ENCODE data around the gene RBP5. TPM values are rescaled to one million over a fixed set of nuclear protein-coding genes. Genes with fewer than 3 reads are reported as not detected.

The RBP5 gene
- total RNA-seq, 2 experiments from 2014 or later: 0.86 to 1.8 TPM

DNA sequence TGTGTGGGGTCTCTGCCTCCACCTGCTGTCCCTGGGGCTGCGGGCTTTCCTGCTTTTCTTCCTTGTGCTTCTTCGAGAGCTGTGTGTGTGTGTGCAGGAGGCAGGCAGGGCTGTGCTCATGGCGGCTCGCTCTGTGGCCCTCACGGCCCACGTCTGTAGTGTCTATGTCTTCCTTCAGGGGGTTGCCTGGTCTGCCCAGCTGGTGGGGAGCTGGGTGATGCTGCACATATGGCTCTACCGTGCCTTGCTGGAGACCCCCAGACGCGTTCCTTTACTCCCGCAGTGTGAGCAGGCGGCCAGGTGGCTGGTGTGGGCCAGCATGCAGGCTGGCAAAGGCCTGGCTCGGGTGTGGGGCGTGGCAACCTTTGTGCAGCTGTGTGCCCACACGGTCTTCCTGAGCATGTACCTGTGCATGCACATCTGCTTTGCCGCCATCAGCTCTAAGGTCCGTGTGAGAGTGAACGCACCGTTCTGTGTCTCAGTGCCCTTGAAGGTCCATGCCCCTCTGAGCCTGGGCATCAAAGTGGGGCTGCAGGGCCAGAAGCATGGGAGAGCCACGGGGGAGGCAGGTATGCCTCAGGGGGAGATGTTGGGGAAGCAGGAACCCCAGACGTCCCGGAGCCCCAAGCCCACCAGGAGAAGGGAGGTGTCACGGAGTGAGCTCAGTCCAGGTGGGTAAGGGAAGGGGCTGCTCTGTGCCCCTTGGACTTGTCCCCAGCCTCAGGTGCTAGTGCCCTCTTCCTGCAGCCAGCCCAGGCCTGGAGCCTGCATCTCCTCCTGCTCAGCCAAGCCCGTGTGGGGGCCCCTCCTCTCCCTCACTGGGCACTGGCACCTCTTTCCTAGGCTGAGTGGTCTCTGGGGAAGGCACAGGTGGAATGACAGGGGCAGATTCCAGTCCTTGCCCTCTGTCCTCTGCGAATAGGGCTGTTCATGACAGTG lies 27.8 kb upstream of the RBP5 start:
- no peaks in the 10 kb centered on the region for H3K4me1 Mint-ChIP-seq
- no peaks in the 10 kb centered on the region for H3K9me3 Mint-ChIP-seq
- DNase-seq: no peak
- no peak overlapping the region for H3K27ac Mint-ChIP-seq
- H3K36me3 Mint-ChIP-seq (ENCODE audit: low read depth): peaks cover 49% of the 10 kb centered on the region
- H3K4me3 Mint-ChIP-seq: no peak overlapping the region
- POLR2A ChIA-PET: no interaction called here
- H3K27me3 Mint-ChIP-seq: no peaks in the 10 kb centered on the region
- CTCF ChIA-PET: no interaction called here

DNA sequence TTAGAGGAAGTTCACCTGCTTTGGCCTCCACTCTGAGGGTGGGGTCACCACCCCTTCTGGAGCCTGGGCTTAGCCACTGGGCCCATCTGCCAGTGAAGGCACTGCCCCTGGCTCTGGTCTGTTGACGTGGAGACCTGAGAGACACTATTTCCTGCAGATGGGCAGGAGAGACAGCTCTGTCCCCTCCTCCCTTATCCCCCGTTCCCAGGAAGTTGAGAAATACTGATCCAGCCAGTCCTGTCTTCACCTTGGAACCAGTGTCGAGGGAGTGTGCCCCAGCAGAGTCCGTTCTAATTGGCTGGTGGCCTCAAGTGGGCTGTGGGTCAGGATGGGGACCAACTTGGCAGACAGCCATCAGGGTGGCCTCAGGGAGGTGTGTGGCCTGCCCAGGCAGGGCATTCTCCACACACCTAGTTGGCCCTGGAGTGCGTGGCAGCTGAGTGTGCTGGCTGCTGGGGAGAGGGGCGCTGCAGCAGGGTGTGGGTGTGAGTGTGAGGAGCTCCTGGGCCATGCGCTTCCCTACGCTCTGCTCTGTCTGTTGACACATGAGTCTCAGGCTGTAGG lies 26.9 kb upstream of the RBP5 start:
- Mint-ChIP-seq H3K27ac (no peak overlapping the region), H3K36me3 (ENCODE audit: low read depth) (peaks cover 54% of the 10 kb centered on the region), H3K9me3 (no peaks in the 10 kb centered on the region), H3K4me3 (no peak overlapping the region), H3K27me3 (no peaks in the 10 kb centered on the region), H3K4me1 (no peaks in the 10 kb centered on the region)
- no peak for DNase-seq
- ChIA-PET POLR2A (no interaction called here), CTCF (interaction anchor here (2.0 kb wide), 1 partner anchor 10 kb away, joined by 6 read pairs; no protein-coding TSS in a partner anchor)

- Mint-ChIP-seq H3K4me3 (no peak overlapping the region), H3K4me1 (no peaks in the 10 kb centered on the region), H3K36me3 (ENCODE audit: low read depth) (peaks cover 60% of the 10 kb centered on the region), H3K27me3 (no peaks in the 10 kb centered on the region), H3K9me3 (no peaks in the 10 kb centered on the region), H3K27ac (no peak overlapping the region)
- DNase-seq: no peak
- CTCF ChIA-PET: interaction anchor here (0.7 to 2.0 kb wide), 2 partner anchors 9 to 10 kb away, joined by 3 to 6 read pairs; no protein-coding TSS in a partner anchor
- POLR2A ChIA-PET: no interaction called here
Observed at GRCh38 chr12:7154901-7155470, 26.3 kb upstream of the RBP5 start.

DNA sequence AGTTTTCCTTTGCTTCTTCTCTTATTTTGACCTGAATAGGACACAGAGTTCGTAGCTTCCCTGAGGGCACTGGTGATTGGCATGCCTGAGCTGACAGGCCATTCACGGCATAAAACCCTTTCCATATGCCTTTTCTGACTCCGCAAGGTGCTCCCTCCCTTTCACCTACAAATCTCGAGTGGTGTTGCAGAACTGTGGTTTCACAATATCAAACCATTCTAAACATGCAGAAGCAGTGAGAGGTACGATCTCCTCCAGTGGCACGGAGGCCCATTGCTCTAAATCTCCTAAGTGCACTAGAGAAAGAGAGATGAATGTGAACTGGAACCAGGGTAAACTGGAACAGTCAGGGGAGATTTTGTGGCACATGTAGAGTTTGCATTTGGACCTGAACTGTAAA lies 25.4 kb upstream of the RBP5 start:
- H3K9me3 Mint-ChIP-seq: no peaks in the 10 kb centered on the region
- no peak overlapping the region for H3K27ac Mint-ChIP-seq
- POLR2A ChIA-PET: no interaction called here
- no peaks in the 10 kb centered on the region for H3K27me3 Mint-ChIP-seq
- H3K4me1 Mint-ChIP-seq: no peaks in the 10 kb centered on the region
- DNase-seq: no peak
- H3K36me3 Mint-ChIP-seq (ENCODE audit: low read depth): peaks cover 66% of the 10 kb centered on the region
- no peak overlapping the region for H3K4me3 Mint-ChIP-seq
- CTCF ChIA-PET: interaction anchor here (1.5 to 2.0 kb wide), 2 partner anchors 8 to 9 kb away, joined by 3 to 6 read pairs; no protein-coding TSS in a partner anchor

GRCh38 chr12:7152818-7153217 lies 24.1 kb upstream of the RBP5 start:
- DNase-seq: no peak
- Mint-ChIP-seq H3K27ac (no peak overlapping the region), H3K9me3 (no peaks in the 10 kb centered on the region), H3K27me3 (no peaks in the 10 kb centered on the region), H3K4me3 (no peak overlapping the region), H3K4me1 (no peaks in the 10 kb centered on the region), H3K36me3 (ENCODE audit: low read depth) (peaks cover 74% of the 10 kb centered on the region)
- ChIA-PET POLR2A (no interaction called here), CTCF (interaction anchor here (1.2 to 1.5 kb wide), 2 partner anchors 8 to 9 kb away, joined by 3 read pairs; no protein-coding TSS in a partner anchor)

- H3K36me3 Mint-ChIP-seq (ENCODE audit: low read depth): peaks cover 69% of the 10 kb centered on the region
- H3K27ac Mint-ChIP-seq: no peak overlapping the region
- H3K4me3 Mint-ChIP-seq: no peak overlapping the region
- ChIA-PET POLR2A (no interaction called here), CTCF (no interaction called here)
- no peaks in the 10 kb centered on the region for H3K4me1 Mint-ChIP-seq
- H3K9me3 Mint-ChIP-seq: no peaks in the 10 kb centered on the region
- no peaks in the 10 kb centered on the region for H3K27me3 Mint-ChIP-seq
- DNase-seq: no peak
Observed at GRCh38 chr12:7151532-7151931, 22.8 kb upstream of the RBP5 start.

DNA sequence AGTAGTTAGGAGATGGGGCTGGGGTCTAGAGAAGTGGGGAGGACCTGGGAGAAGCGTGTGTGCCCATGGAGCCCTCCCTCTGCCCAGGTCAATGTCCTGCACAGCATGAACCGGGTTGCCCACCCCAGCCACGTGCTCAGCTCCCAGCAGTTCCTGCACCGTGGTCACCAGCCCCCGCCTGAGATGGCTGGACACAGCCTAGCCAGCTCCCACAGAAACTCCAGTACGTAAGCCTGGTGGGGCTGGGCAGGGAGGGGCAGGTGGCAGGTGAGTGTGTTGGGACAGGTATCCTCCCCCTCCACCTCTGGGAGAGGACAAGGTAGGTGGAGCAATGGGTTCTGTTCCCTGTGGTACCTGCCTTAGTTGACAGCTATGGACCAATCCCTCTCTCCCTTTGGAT lies 22.2 kb upstream of the RBP5 start:
- Mint-ChIP-seq H3K27ac (no peak overlapping the region), H3K36me3 (ENCODE audit: low read depth) (peaks cover 68% of the 10 kb centered on the region), H3K27me3 (no peaks in the 10 kb centered on the region), H3K4me1 (no peaks in the 10 kb centered on the region), H3K9me3 (no peaks in the 10 kb centered on the region), H3K4me3 (no peak overlapping the region)
- CTCF ChIA-PET: no interaction called here
- no peak for DNase-seq
- POLR2A ChIA-PET: interaction anchor here (1.1 kb wide), 1 partner anchor 10 kb away, joined by 4 read pairs; no protein-coding TSS in a partner anchor

GRCh38 chr12:7150356-7150755 lies 21.7 kb upstream of the RBP5 start:
- DNase-seq: no peak
- no peak overlapping the region for H3K27ac Mint-ChIP-seq
- no peaks in the 10 kb centered on the region for H3K4me1 Mint-ChIP-seq
- peaks cover 70% of the 10 kb centered on the region for H3K36me3 Mint-ChIP-seq (ENCODE audit: low read depth)
- ChIA-PET CTCF (no interaction called here), POLR2A (interaction anchor here (1.1 kb wide), 1 partner anchor 10 kb away, joined by 4 read pairs; no protein-coding TSS in a partner anchor)
- H3K27me3 Mint-ChIP-seq: no peaks in the 10 kb centered on the region
- H3K9me3 Mint-ChIP-seq: no peaks in the 10 kb centered on the region
- H3K4me3 Mint-ChIP-seq: no peak overlapping the region

DNA sequence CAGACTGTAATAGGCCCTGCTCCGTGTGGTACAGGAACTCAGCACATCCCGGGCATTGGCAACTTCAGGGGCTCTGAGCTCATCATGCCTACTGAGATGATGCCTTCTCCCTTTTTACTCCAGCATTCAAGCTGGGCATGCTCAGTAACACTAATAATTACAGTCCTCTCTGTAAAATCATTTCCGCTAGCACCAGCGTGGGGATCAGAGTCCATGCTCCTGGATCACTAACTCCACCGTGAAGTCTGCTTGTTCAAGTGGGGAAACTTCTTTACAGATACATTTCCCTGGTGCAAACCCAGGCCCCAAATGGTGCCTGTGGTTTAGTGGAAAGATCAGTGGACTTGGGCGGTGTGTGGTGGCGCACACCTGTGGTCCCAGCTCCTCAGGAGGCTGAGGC lies 18.2 kb upstream of the RBP5 start:
- ChIA-PET POLR2A (interaction anchor here (2.5 kb wide), 1 partner anchor 16 kb away, joined by 8 read pairs; the partner anchor contains the start of gene CLSTN3), CTCF (interaction anchor here (1.2 kb wide), 1 partner anchor 39 kb away, joined by 3 read pairs; no protein-coding TSS in a partner anchor)
- no peak overlapping the region for H3K27ac Mint-ChIP-seq
- H3K9me3 Mint-ChIP-seq: no peaks in the 10 kb centered on the region
- H3K27me3 Mint-ChIP-seq: no peaks in the 10 kb centered on the region
- peaks cover 73% of the 10 kb centered on the region for H3K36me3 Mint-ChIP-seq (ENCODE audit: low read depth)
- no peak overlapping the region for H3K4me3 Mint-ChIP-seq
- no peak for DNase-seq
- H3K4me1 Mint-ChIP-seq: peaks cover 2% of the 10 kb centered on the region

- H3K27me3 Mint-ChIP-seq: no peaks in the 10 kb centered on the region
- no peak overlapping the region for H3K27ac Mint-ChIP-seq
- DNase-seq: no peak
- POLR2A ChIA-PET: interaction anchor here (1.2 to 2.5 kb wide), 2 partner anchors 11 to 16 kb away, joined by 4 to 8 read pairs; partner anchors contain the start of gene CLSTN3
- H3K36me3 Mint-ChIP-seq (ENCODE audit: low read depth): peaks cover 78% of the 10 kb centered on the region
- CTCF ChIA-PET: interaction anchor here (2.0 kb wide), 1 partner anchor 221 kb away, joined by 5 read pairs; no protein-coding TSS in a partner anchor
- H3K9me3 Mint-ChIP-seq: no peaks in the 10 kb centered on the region
- peaks cover 7% of the 10 kb centered on the region for H3K4me1 Mint-ChIP-seq
- no peak overlapping the region for H3K4me3 Mint-ChIP-seq
Observed at GRCh38 chr12:7146228-7146627, 17.5 kb upstream of the RBP5 start.

GRCh38 chr12:7145671-7146070 lies 17.0 kb upstream of the RBP5 start:
- Mint-ChIP-seq H3K27me3 (no peaks in the 10 kb centered on the region), H3K36me3 (ENCODE audit: low read depth) (peaks cover 82% of the 10 kb centered on the region), H3K4me3 (no peak overlapping the region), H3K4me1 (peaks cover 7% of the 10 kb centered on the region), H3K9me3 (no peaks in the 10 kb centered on the region), H3K27ac (no peak overlapping the region)
- no peak for DNase-seq
- ChIA-PET CTCF (interaction anchor here (0.7 to 2.0 kb wide), 6 partner anchors 9 to 738 kb away, joined by 3 to 6 read pairs (median 4); no protein-coding TSS in a partner anchor), POLR2A (interaction anchor here (1.2 to 2.5 kb wide), 2 partner anchors 10 to 15 kb away, joined by 4 to 8 read pairs; partner anchors contain the start of gene CLSTN3)

- DNase-seq: no peak
- peaks cover 79% of the 10 kb centered on the region for H3K36me3 Mint-ChIP-seq (ENCODE audit: low read depth)
- ChIA-PET POLR2A (interaction anchor here (0.7 to 2.5 kb wide), 4 partner anchors 9 to 201 kb away, joined by 3 to 8 read pairs (median 4); partner anchors contain the start of genes C12orf57, CLSTN3 and RNU7-1), CTCF (interaction anchor here (0.6 to 2.0 kb wide), 11 partner anchors 8 to 923 kb away, joined by 3 to 6 read pairs (median 4); partner anchors contain the start of gene C1RL)
- H3K27me3 Mint-ChIP-seq: no peaks in the 10 kb centered on the region
- H3K27ac Mint-ChIP-seq: no peak overlapping the region
- H3K4me1 Mint-ChIP-seq: peaks cover 7% of the 10 kb centered on the region
- H3K4me3 Mint-ChIP-seq: no peak overlapping the region
- H3K9me3 Mint-ChIP-seq: no peaks in the 10 kb centered on the region
Observed at GRCh38 chr12:7144414-7145120, 15.9 kb upstream of the RBP5 start.
